ENCODE measurements around the gene LIFR. TPM values are rescaled to one million over a fixed set of nuclear protein-coding genes. Genes with fewer than 3 reads are reported as not detected.

Gene LIFR
- polyA plus RNA-seq, 2 of the 4 experiments (the other 2 are of a cell fraction): 3.8 to 7.9 TPM

DNA sequence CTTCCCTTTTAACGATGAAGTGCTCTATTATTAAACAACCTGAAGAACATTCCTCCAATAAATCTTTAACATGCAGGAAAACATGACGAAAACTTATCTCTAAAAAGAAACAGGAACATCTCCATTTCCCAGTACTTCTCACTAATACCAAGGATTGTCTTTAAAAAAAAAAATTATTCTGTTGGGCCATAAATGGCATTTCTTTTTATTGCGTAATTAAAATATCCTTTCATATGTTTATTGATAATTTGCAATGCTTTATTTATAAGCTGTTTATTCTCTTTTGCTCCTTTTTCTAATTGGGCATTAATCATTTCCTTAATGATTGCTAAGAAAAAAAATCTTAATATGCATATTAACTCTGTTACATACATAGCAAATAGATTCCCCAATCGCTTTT lies 18.9 kb downstream of the LIFR start:
- TF ChIP-seq RAD21 (conservative IDR thresholded peaks at IDR 0.05 in 1 of 2, IDR thresholded peaks at IDR 0.05 in 1 of 2) (no peak), MAFK (IDR thresholded peaks at IDR 0.05; ENCODE audit: partially characterized antibody) (no peak), BHLHE40 (IDR thresholded peaks at IDR 0.05; ENCODE audit: low read depth, low read length) (no peak), KDM5A (IDR thresholded peaks at IDR 0.05) (no peak), SMC3 (IDR thresholded peaks at IDR 0.05) (no peak), EP300 (IDR thresholded peaks at IDR 0.05) (no peak), TFCP2L1 (CRISPR knock-in tag; IDR thresholded peaks at IDR 0.05) (no peak), GATA3 (IDR thresholded peaks at IDR 0.05; ENCODE audit: borderline replicate concordance) (no peak)
- TF ChIP-seq, protein P1, sequence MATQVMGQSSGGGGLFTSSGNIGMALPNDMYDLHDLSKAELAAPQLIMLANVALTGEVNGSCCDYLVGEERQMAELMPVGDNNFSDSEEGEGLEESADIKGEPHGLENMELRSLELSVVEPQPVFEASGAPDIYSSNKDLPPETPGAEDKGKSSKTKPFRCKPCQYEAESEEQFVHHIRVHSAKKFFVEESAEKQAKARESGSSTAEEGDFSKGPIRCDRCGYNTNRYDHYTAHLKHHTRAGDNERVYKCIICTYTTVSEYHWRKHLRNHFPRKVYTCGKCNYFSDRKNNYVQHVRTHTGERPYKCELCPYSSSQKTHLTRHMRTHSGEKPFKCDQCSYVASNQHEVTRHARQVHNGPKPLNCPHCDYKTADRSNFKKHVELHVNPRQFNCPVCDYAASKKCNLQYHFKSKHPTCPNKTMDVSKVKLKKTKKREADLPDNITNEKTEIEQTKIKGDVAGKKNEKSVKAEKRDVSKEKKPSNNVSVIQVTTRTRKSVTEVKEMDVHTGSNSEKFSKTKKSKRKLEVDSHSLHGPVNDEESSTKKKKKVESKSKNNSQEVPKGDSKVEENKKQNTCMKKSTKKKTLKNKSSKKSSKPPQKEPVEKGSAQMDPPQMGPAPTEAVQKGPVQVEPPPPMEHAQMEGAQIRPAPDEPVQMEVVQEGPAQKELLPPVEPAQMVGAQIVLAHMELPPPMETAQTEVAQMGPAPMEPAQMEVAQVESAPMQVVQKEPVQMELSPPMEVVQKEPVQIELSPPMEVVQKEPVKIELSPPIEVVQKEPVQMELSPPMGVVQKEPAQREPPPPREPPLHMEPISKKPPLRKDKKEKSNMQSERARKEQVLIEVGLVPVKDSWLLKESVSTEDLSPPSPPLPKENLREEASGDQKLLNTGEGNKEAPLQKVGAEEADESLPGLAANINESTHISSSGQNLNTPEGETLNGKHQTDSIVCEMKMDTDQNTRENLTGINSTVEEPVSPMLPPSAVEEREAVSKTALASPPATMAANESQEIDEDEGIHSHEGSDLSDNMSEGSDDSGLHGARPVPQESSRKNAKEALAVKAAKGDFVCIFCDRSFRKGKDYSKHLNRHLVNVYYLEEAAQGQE (IDR thresholded peaks at IDR 0.05): no peak
- TF ChIP-seq, protein P2, sequence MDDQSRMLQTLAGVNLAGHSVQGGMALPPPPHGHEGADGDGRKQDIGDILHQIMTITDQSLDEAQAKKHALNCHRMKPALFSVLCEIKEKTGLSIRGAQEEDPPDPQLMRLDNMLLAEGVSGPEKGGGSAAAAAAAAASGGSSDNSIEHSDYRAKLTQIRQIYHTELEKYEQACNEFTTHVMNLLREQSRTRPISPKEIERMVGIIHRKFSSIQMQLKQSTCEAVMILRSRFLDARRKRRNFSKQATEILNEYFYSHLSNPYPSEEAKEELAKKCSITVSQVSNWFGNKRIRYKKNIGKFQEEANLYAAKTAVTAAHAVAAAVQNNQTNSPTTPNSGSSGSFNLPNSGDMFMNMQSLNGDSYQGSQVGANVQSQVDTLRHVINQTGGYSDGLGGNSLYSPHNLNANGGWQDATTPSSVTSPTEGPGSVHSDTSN (IDR thresholded peaks at IDR 0.05): no peak
- POLR2A ChIA-PET: no interaction called here
- FAIRE-seq: no peak
- no peak for DNase-seq (ENCODE audit: low read depth in 1 of 2, low spot score in 1 of 2)
- 90% methylated on average over 4 of the region's 4 CpGs for WGBS (ENCODE audit: missing lambda C conversion rate)
- CTCF ChIA-PET: interaction anchor here (2.6 kb wide), 1 partner anchor 96 kb away, joined by 14 read pairs; no protein-coding TSS in a partner anchor
- ATAC-seq: no peak
- H3K4me2 ChIP-seq: no peak overlapping the region
- H3K4me1 ChIP-seq: peaks cover 16% of the 10 kb centered on the region
- H3K27ac ChIP-seq: no peak overlapping the region
- H3K4me3 ChIP-seq: no peak overlapping the region
- H3K9me3 ChIP-seq: no peaks in the 10 kb centered on the region

DNA sequence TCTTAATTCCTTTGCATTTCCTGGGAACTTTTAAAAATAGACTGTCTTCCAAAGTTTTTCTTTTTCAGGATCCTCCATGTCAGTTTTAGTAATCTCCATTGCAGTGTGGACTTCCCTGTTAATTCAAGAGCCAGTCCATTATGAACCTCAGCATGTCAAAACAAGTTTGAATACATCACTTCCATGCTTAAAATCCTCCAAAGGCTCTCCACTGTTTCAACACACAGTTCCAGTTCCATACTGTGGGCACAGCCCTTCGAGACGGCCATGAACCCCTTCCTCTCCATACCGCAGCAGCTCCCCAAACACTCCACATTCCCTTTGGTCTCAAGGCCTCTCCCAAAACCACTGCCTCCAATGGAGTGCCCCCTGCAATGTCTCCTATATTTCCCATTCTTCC lies 19.5 kb downstream of the LIFR start:
- WGBS (ENCODE audit: missing lambda C conversion rate): 91% methylated on average over 3 of the region's 3 CpGs
- Histone ChIP-seq H3K4me1 (peaks cover 16% of the 10 kb centered on the region), H3K4me3 (no peak overlapping the region), H3K27ac (no peak overlapping the region), H3K9me3 (no peaks in the 10 kb centered on the region), H3K4me2 (no peak overlapping the region)
- ChIA-PET POLR2A (no interaction called here), CTCF (interaction anchor here (2.6 kb wide), 1 partner anchor 95 kb away, joined by 14 read pairs; no protein-coding TSS in a partner anchor)
- FAIRE-seq: no peak
- TF ChIP-seq RARB (CRISPR knock-in tag; IDR thresholded peaks at IDR 0.05): no peak
- TF ChIP-seq EHMT2 (IDR thresholded peaks at IDR 0.05; ENCODE audit: low read depth): no peak
- TF ChIP-seq CBX8 (IDR thresholded peaks at IDR 0.05): no peak
- no peak for TF ChIP-seq NFE2L2 (conservative IDR thresholded peaks at IDR 0.05; ENCODE audit: low read length)
- TF ChIP-seq HEYL (CRISPR knock-in tag; IDR thresholded peaks at IDR 0.05): no peak
- TF ChIP-seq, protein P1 (IDR thresholded peaks at IDR 0.05): no peak
- TF ChIP-seq SMC3 (IDR thresholded peaks at IDR 0.05): no peak
- TF ChIP-seq CHD2 (IDR thresholded peaks at IDR 0.05; ENCODE audit: low read length, partially characterized antibody): no peak
- no peak for TF ChIP-seq CEBPB (IDR thresholded peaks at IDR 0.05)
- no peak for TF ChIP-seq ZFP36 (IDR thresholded peaks at IDR 0.05; ENCODE audit: borderline replicate concordance, partially characterized antibody)
- no peak for TF ChIP-seq ESRRA (IDR thresholded peaks at IDR 0.05; ENCODE audit: borderline replicate concordance, low read length)
- TF ChIP-seq ZSCAN20 (CRISPR knock-in tag; IDR thresholded peaks at IDR 0.05): no peak
- TF ChIP-seq, protein P3, sequence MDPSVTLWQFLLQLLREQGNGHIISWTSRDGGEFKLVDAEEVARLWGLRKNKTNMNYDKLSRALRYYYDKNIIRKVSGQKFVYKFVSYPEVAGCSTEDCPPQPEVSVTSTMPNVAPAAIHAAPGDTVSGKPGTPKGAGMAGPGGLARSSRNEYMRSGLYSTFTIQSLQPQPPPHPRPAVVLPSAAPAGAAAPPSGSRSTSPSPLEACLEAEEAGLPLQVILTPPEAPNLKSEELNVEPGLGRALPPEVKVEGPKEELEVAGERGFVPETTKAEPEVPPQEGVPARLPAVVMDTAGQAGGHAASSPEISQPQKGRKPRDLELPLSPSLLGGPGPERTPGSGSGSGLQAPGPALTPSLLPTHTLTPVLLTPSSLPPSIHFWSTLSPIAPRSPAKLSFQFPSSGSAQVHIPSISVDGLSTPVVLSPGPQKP (IDR thresholded peaks at IDR 0.05; ENCODE audit: low read depth, low read length): no peak
- TF ChIP-seq, protein P4, sequence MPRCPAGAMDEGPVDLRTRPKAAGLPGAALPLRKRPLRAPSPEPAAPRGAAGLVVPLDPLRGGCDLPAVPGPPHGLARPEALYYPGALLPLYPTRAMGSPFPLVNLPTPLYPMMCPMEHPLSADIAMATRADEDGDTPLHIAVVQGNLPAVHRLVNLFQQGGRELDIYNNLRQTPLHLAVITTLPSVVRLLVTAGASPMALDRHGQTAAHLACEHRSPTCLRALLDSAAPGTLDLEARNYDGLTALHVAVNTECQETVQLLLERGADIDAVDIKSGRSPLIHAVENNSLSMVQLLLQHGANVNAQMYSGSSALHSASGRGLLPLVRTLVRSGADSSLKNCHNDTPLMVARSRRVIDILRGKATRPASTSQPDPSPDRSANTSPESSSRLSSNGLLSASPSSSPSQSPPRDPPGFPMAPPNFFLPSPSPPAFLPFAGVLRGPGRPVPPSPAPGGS (IDR thresholded peaks at IDR 0.05): no peak
- no peak for TF ChIP-seq PHF8 (IDR thresholded peaks at IDR 0.05; ENCODE audit: borderline replicate concordance, low read depth)
- TF ChIP-seq HOXA7 (CRISPR knock-in tag; IDR thresholded peaks at IDR 0.05): no peak
- TF ChIP-seq BHLHE40 (IDR thresholded peaks at IDR 0.05; ENCODE audit: low read depth, low read length): no peak
- DNase-seq (ENCODE audit: low read depth in 1 of 2, low spot score in 1 of 2): no peak
- ATAC-seq: no peak

All from A549 (cell line).